Measurements from ENCODE around the gene ITGB1BP1. TPM values are rescaled to one million over a fixed set of nuclear protein-coding genes. Genes with fewer than 3 reads are reported as not detected.

Gene ITGB1BP1, protein sequence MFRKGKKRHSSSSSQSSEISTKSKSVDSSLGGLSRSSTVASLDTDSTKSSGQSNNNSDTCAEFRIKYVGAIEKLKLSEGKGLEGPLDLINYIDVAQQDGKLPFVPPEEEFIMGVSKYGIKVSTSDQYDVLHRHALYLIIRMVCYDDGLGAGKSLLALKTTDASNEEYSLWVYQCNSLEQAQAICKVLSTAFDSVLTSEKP
- 39.6 and 40.5 TPM in 2 replicates for total RNA-seq

DNA sequence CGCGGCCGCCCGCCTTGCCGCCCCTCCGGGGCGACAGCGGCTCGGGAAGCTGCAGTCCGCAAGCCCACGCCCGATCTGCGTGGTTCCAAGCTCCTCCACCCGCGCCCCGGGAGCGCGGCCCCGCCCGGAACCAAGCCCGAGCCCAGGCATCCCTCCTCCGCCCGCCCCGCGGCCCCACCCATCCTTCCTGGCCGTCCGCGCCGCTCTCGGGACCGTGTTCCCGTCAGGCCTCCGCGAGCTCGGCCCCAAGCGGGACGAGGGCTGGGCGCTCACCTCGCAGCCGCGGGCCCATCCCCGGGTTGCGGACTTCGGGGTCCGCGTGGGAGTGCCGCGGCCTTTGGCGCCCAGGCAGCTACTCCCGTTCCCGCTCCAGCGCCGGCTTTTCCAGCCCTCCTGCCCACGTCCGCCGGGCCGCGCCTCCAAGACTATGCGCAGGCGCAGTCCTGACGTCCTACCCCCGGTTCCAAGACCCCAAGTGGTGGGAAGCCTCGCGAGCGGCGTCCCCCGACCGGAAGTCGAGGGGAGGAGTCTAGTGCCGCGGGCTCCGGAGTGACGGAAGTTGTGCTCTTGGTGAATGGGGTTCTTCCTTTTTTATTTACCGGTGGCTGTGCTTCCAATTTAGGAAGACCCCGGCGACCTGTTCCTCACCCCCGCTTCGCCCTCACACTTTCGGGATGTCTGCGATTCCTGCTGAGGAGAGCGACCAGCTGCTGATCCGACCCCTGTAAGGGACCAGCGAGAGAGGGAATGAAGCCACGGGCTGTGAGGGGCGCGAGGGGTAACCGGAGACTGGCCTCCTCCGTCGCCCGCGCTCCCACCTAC is at the start of gene ITGB1BP1, which contains the start of gene CPSF3:
Gene ITGB1BP1, minus strand, starts transcription at position 429 of the 822 bp plus-strand sequence. CDS start 4,831 bp downstream, outside the sequence.
Gene CPSF3, plus strand, starts transcription at position 555 of the 822 bp plus-strand sequence. Its CDS starts 120 bp downstream, at position 675.
- TF ChIP-seq, protein P1, sequence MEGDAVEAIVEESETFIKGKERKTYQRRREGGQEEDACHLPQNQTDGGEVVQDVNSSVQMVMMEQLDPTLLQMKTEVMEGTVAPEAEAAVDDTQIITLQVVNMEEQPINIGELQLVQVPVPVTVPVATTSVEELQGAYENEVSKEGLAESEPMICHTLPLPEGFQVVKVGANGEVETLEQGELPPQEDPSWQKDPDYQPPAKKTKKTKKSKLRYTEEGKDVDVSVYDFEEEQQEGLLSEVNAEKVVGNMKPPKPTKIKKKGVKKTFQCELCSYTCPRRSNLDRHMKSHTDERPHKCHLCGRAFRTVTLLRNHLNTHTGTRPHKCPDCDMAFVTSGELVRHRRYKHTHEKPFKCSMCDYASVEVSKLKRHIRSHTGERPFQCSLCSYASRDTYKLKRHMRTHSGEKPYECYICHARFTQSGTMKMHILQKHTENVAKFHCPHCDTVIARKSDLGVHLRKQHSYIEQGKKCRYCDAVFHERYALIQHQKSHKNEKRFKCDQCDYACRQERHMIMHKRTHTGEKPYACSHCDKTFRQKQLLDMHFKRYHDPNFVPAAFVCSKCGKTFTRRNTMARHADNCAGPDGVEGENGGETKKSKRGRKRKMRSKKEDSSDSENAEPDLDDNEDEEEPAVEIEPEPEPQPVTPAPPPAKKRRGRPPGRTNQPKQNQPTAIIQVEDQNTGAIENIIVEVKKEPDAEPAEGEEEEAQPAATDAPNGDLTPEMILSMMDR (IDR thresholded peaks at IDR 0.05), result no peak
- H3K27ac Mint-ChIP-seq, result peak within 1 kb of the TSS; percentile 91
- H3K4me3 Mint-ChIP-seq, result no peak within 1 kb of the TSS
- intact Hi-C loops (cut with micrococcal nuclease), result loop anchor here (1.0 to 10.0 kb wide), 9 partner anchors 51 to 1921 kb away; partner anchors contain the start of genes ADAM17, IAH1, KIDINS220 and MBOAT2
- CTCF ChIA-PET, result no interaction called here
- DNase-seq, result peak; percentile 96
- H3K4me1 Mint-ChIP-seq, result peaks cover 22% of the 10 kb centered on the region
- peak; percentile 86 for ATAC-seq (ENCODE audit: low read depth)
- H3K36me3 Mint-ChIP-seq (ENCODE audit: low read depth), result peaks cover 11% of the 10 kb centered on the region
- no peaks in the 10 kb centered on the region for H3K27me3 Mint-ChIP-seq
- POLR2A ChIA-PET, result interaction anchor here (0.9 to 2.5 kb wide), 5 partner anchors 28 to 1732 kb away, joined by 3 to 27 read pairs (median 6); partner anchors contain the start of genes ADAM17, TAF1B and YWHAQ
- no peaks in the 10 kb centered on the region for H3K9me3 Mint-ChIP-seq

DNA sequence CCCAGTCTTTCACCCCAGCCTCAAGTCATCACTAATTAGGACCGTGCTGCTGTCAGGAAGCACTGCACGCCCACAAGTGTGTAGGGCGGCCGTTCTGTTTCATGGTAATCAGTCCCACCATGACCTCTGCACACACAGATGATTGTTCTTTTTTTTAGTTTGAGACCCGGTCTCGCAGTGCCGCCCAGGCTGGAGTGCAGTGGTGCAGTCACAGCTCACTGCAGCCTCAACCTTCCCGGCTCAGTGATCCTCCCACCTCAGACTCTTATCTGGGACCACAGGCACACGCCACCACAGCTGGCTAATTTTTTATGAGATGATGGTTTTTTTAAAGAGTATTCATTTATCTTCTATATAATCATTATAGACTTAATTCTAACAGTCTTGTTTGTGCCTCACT is 49.2 kb upstream of the ITGB1BP1 start:
- H3K4me3 Mint-ChIP-seq, result peak overlapping the region; percentile 19
- peaks cover 31% of the 10 kb centered on the region for H3K36me3 Mint-ChIP-seq (ENCODE audit: low read depth)
- TF ChIP-seq, protein P1 (IDR thresholded peaks at IDR 0.05), result no peak
- peaks cover 31% of the 10 kb centered on the region for H3K4me1 Mint-ChIP-seq
- ChIA-PET POLR2A (interaction anchor here (4.2 kb wide), 1 partner anchor 83 kb away, joined by 31 read pairs; the partner anchor contains the start of gene ADAM17), CTCF (no interaction called here)
- no peak for ATAC-seq (ENCODE audit: low read depth)
- no peak for DNase-seq
- no peaks in the 10 kb centered on the region for H3K27me3 Mint-ChIP-seq
- intact Hi-C loops (cut with micrococcal nuclease), result loop anchor here (10.0 kb wide), 1 partner anchor 372 kb away; the partner anchor contains the start of gene TAF1B
- H3K27ac Mint-ChIP-seq, result peak overlapping the region; percentile 30
- no peaks in the 10 kb centered on the region for H3K9me3 Mint-ChIP-seq

DNA sequence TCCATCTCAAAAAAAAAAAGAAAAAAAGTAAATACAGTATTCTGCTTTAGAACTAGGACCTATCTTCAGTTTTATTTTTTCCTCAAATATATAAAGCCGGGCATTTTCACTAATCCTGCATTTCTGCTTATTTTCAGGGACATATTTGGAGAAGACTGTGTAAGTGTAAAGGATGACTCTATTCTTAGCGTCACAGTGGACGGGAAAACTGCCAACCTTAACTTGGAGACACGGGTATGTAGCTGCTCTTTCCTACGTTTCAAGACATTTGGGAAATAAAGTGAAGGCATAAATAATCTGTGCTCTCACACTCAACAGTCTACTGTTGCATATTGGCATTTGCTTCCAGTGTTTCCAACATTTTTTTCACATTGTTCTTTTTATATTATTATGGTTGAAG is 47.9 kb upstream of the ITGB1BP1 start:
- peaks cover 21% of the 10 kb centered on the region for H3K4me1 Mint-ChIP-seq
- ChIA-PET CTCF (no interaction called here), POLR2A (interaction anchor here (0.5 to 0.7 kb wide), 2 partner anchors 82 to 948 kb away, joined by 3 to 4 read pairs; no protein-coding TSS in a partner anchor)
- DNase-seq (no peak), ATAC-seq (ENCODE audit: low read depth) (no peak)
- no peaks in the 10 kb centered on the region for H3K9me3 Mint-ChIP-seq
- intact Hi-C loops (cut with micrococcal nuclease), result loop anchor here (10.0 kb wide), 1 partner anchor 374 kb away; the partner anchor contains the start of gene TAF1B
- H3K27ac Mint-ChIP-seq, result no peak overlapping the region
- H3K27me3 Mint-ChIP-seq, result no peaks in the 10 kb centered on the region
- H3K4me3 Mint-ChIP-seq, result no peak overlapping the region
- peaks cover 31% of the 10 kb centered on the region for H3K36me3 Mint-ChIP-seq (ENCODE audit: low read depth)
- TF ChIP-seq, protein P1 (IDR thresholded peaks at IDR 0.05), result no peak

DNA sequence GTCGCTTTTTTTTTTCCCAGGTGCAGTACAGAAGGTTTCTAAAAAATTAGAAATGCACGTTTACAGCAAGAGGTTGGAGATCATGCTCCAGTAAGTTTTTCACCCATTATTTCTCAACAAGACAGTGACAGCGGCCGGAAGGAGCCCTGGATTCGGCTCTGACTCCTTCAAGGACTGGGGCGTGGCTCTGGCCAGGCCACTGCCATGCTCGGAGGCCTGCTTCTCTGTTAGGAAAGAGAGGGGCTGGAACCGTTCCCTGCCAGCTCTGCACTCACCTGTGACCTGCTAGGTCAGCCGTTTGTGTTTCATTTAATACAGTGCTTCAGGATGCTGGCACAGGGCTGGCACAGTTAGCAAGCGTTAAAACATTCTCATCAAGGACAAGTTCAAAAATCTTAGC is 44.4 kb upstream of the ITGB1BP1 start:
- no peak for ATAC-seq (ENCODE audit: low read depth)
- Mint-ChIP-seq H3K36me3 (ENCODE audit: low read depth) (peaks cover 53% of the 10 kb centered on the region), H3K9me3 (no peaks in the 10 kb centered on the region), H3K4me1 (peaks cover 4% of the 10 kb centered on the region), H3K4me3 (no peak overlapping the region), H3K27me3 (no peaks in the 10 kb centered on the region), H3K27ac (no peak overlapping the region)
- intact Hi-C loops (cut with micrococcal nuclease), result no loop called here
- TF ChIP-seq, protein P1 (IDR thresholded peaks at IDR 0.05), result no peak
- no peak for DNase-seq
- POLR2A ChIA-PET, result interaction anchor here (0.6 kb wide), 1 partner anchor 175 kb away, joined by 4 read pairs; no protein-coding TSS in a partner anchor
- CTCF ChIA-PET, result no interaction called here

Measured in activated B cell treated with CpG ODN at 0.5 μM for 24 hours (primary cell).